Activated CD4-positive, CD25-positive, alpha-beta regulatory T cell treated with anti-CD3 and anti-CD28 coated beads, Interleukin-2, amount 50 U/mL, for 24 hours (primary cell): ENCODE data around the gene HOXD11.

ENCODE experiments used
- ATAC-seq, 2 donors: fragments of 150-1000 bp; cut with Tn5 transposase; one replicate each; pipeline ENCODE4 v1.10.0; 2021; ENCODE audit warnings: mild to moderate bottlenecking in 1 of 2, moderate library complexity in 1 of 2

HOXD11 gene

DNA sequence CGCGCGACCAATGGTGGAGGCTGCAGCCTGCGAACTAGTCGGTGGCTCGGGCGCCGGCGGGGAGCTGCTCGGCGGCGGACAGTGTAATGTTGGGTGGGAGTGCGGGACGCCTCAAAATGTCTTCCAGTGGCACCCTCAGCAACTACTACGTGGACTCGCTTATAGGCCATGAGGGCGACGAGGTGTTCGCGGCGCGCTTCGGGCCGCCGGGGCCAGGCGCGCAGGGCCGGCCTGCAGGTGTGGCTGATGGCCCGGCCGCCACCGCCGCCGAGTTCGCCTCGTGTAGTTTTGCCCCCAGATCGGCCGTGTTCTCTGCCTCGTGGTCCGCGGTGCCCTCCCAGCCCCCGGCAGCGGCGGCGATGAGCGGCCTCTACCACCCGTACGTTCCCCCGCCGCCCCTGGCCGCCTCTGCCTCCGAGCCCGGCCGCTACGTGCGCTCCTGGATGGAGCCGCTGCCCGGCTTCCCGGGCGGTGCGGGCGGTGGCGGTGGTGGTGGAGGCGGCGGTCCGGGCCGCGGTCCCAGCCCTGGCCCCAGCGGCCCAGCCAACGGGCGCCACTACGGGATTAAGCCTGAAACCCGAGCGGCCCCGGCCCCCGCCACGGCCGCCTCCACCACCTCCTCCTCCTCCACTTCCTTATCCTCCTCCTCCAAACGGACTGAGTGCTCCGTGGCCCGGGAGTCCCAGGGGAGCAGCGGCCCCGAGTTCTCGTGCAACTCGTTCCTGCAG, 15.8 kb downstream of the HOXD11 start, which contains the start of gene HOXD9:
Gene HOXD9 (plus strand): TSS at position 37 of the 728 bp plus-strand sequence. CDS start 50 bp downstream, at position 87.
- ATAC-seq: peak in 1 of 2 donors; percentile 21

GRCh38 chr2:176123411-176124109, 16.5 kb downstream of the HOXD11 start:
- ATAC-seq: no peak

- ATAC-seq: no peak
Observed at GRCh38 chr2:176124110-176124946, 17.2 kb downstream of the HOXD11 start.

DNA sequence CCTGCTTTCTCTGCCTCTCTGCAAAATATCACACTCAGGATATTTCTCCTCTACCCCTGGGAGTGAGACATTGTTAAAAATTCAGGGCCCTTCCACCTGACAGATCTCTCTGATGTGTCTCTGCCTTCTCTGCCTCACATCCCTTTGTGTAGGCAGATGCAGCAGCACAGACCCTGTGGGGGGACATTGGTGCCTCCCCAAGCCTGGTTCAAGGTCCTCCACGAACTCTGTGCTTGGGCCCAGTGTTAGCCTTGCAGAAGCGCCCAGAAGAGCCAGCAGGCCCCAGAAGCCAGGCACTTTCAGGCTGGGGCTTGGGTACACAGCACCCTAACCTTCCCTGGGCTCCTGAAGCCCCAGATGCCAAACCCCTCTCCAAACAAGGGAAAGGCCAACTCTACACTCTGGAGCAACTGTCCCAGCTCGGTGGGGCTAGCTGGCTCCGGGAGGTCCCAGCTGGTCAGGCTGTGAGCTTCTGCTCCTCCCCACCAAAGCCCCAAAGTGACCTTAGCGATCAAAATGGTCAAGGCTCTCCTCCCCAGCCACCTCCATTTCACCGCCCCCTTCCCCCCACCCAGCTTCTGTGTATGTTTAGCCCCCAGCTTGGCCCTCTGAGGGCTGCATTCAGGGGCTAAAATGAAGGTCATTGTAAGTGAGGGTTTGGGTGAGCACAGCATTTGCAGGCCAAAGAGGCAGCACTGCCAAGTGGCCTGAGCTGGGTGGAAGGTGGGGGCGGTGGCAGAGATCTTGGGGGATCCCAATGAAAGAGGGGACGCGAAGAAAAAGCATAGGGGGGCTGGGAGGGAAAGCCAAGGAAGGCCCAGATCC, 18.1 kb downstream of the HOXD11 start:
- no peak for ATAC-seq

DNA sequence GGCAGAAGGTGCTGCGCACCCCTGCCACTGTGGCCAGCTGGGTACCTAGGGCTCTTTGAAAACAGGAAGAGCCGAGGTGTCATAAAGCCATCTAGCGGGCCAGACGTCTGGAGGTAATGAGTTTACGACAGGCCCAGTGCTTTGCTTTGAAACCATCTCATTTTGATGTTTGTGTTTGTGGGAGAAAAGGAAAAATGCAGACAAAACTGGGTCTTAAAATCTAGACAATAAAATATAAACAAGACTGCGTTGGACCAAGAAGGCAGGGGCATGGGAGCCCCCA, 18.6 kb downstream of the HOXD11 start:
- no peak for ATAC-seq

GRCh38 chr2:176126929-176127773, 20.1 kb downstream of the HOXD11 start:
- no peak for ATAC-seq

DNA sequence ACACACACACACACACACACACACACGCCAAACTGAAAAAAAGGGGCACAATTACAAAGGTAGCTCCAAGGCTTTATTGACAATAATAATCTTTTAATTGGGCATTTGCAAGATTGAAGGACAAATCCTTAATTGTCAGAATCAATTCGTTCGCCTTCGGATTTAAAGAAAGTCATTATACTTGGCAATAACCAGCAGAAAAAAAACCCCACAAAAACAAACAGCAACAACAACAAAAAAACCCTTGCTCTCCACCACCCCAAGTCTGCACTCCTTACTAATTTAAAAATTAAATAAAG, 20.6 kb downstream of the HOXD11 start:
- no peak for ATAC-seq

GRCh38 chr2:176128172-176128981, 21.3 kb downstream of the HOXD11 start:
- ATAC-seq: no peak

DNA sequence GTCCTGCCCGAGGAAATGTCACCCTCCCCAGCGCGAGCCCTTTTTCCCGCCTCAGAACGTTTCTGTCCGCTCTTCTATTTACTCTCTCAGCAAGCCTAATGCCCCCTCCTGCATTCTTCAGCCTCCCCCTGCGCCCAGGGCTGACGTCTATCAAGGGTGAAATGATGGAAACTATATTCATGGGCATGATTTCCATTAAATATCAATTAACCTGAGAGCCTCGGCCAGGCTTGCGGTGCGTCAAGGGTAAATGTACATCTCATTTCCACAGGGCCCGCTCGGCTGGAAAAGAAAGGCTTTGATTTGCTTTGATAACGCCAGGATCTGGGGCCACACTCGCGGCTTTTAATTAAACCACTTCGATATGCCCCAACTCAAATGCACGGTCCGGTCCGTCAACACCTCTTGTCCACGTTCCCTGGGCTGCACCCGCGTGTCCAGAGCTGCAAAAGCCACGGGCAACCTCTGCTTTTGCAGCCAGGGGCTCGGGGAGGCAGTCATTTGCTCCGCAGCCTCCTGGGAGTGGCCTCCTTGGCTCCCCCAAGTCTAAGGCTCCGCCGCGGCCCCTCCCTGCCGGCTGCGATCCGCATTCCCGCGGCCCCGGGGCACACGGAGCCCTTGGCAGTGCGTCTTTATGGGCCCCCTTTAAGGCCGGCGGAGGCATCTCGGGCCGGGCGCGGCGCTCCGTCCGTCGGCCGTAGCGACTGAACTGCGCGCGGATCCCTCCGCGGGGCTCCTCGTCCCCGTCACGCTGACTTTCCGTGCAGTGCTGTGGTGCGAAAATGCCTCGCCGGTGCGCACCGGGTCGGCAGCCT, 22.1 kb downstream of the HOXD11 start, which contains the start of gene HOXD8:
Gene HOXD8 (plus strand): TSS at position 724 of the 815 bp plus-strand sequence. CDS start 662 bp downstream, outside the sequence.
- ATAC-seq: no peak

DNA sequence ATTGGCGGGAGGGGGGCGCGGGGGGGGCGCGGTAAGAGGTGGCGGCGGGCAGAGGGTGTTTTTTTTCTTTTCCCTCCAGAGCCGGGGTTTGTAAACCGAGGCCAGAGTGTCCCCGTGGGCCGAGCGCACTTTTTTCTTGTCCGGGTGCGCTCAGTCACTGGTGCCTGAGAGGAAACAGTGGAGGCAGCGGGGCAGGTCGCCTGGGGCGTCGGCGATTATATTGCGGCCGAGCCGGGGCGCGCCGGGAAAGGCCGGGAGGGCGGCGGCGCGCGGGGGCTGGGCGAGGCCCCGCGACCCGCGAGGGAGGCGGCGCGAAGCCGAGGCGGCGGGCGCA, 22.7 kb downstream of the HOXD11 start:
- ATAC-seq: no peak

DNA sequence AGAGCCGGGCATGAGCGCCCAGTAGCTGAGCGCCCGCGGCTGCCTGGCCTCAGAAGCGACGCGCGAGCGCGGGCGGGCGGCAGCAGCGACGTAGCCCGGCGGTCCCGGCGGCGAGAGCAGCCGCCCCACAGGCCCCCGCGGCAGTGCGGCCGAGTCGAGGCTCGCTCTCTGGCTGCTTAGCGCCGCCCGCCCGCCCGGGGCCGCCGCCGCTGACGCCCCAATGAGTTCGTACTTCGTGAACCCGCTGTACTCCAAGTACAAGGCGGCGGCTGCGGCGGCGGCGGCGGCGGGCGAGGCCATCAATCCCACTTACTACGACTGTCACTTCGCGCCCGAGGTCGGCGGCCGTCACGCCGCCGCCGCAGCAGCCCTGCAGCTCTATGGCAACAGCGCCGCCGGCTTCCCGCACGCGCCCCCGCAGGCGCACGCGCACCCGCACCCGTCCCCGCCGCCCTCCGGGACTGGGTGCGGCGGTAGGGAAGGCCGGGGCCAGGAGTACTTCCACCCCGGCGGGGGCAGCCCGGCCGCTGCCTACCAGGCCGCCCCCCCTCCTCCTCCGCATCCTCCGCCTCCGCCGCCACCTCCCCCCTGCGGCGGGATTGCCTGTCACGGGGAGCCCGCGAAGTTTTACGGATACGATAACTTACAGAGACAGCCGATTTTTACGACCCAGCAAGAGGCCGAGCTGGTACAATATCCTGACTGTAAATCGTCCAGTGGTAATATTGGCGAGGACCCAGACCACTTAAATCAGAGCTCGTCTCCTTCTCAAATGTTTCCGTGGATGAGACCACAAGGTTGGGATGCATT, 23.3 kb downstream of the HOXD11 start:
- peak in 1 of 2 donors; percentile 13 for ATAC-seq

GRCh38 chr2:176130957-176131847, 24.1 kb downstream of the HOXD11 start:
- no peak for ATAC-seq

DNA sequence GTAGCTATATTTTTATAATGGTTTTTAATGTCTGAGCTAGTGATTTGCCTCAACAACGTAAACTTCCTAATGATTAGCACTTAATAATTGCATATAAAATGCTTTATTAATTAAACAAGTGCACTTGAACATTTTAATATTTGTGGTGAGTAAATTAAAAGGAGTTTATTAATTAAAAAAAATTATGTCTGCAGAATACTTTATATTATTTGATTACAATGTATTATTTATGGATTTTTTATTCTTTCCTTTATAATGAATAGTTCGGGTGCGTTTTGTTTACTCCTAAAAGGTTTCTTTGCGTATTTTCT, 24.7 kb downstream of the HOXD11 start:
- ATAC-seq: no peak

DNA sequence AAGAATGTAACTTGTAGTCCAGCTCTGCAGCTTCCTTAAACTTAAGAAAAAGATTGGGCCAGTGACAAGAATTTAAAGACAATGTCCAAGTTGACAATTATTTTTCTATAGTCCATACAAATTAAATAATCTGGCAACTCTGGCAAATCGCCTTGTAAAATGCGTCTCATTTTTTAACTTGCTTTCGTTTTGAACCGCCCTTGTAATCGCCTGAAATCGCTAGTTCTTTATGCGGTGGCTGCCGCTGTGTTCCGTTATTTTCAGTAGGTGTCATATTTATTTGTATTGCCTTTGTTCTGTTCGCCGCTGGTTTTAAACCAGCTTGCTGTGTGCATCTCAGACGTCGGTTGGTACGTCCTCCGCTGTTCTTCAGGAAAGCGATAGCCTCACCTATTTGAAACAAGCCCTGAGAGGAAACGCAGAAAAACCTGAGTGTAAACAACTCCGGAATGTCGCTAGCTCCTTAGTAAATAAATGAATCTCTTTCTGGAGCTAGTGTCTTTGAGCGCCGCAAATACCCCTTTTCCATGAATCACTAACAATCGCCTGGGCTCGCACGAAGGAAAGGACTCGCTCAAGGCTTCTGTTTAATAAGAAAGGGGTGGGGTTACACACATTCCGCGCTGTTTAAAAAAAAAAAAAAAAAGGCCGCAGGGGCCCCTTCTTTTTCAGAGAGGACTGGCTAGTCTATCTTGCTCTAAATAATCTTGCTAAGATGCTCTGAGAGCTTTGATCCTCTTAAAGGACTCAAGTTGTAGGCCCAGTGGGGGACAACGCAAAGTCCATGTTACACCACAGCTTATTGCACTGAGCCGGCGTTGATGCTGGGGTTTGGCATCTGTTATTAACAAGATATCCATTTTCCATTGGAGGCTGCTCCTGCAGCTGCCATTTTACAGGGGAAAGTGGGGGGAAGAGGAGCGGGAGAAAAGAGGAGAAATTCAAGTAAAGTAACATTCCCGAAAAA, 25.4 kb downstream of the HOXD11 start:
- no peak for ATAC-seq

GRCh38 chr2:176133389-176133788, 26.3 kb downstream of the HOXD11 start:
- no peak for ATAC-seq

GRCh38 chr2:176134035-176134434, 27.0 kb downstream of the HOXD11 start:
- ATAC-seq: no peak

- ATAC-seq: no peak
Observed at GRCh38 chr2:176135035-176135440, 28.0 kb downstream of the HOXD11 start.
